Measurements from ENCODE around the gene RNF141. TPM values are rescaled to one million over a fixed set of nuclear protein-coding genes. Genes with fewer than 3 reads are reported as not detected.

Gene RNF141
- total RNA-seq, 1 experiment from 2014 or later: 28.4 TPM

GRCh38 chr11:10474551-10474950 is 66.4 kb downstream of the RNF141 start:
- intact Hi-C loops (cut with micrococcal nuclease): no loop called here
- ChIA-PET POLR2A (no interaction called here), CTCF (no interaction called here)
- no peaks in the 10 kb centered on the region for H3K36me3 Mint-ChIP-seq (ENCODE audit: insufficient read depth, unreplicated experiment)
- no peaks in the 10 kb centered on the region for H3K9me3 Mint-ChIP-seq (ENCODE audit: unreplicated experiment)
- no peak for DNase-seq (ENCODE audit: unreplicated experiment)
- BruUV-seq (replicated peaks): no TSS peak
- no peak overlapping the region for H3K27ac Mint-ChIP-seq (ENCODE audit: low read depth, unreplicated experiment)
- no peaks in the 10 kb centered on the region for H3K4me1 Mint-ChIP-seq (ENCODE audit: insufficient read depth, unreplicated experiment)
- no peaks in the 10 kb centered on the region for H3K27me3 Mint-ChIP-seq (ENCODE audit: insufficient read depth, unreplicated experiment)
- TF ChIP-seq CTCF (IDR thresholded peaks at IDR 0.05; ENCODE audit: unreplicated experiment): no peak
- no peak overlapping the region for H3K4me3 Mint-ChIP-seq (ENCODE audit: unreplicated experiment)

- POLR2A ChIA-PET: interaction anchor here (1.5 kb wide), 1 partner anchor 15 kb away, joined by 4 read pairs; no protein-coding TSS in a partner anchor
- no peak for DNase-seq (ENCODE audit: unreplicated experiment)
- no TSS peak for BruUV-seq (replicated peaks)
- Mint-ChIP-seq H3K27ac (ENCODE audit: low read depth, unreplicated experiment) (no peak overlapping the region), H3K27me3 (ENCODE audit: insufficient read depth, unreplicated experiment) (no peaks in the 10 kb centered on the region), H3K9me3 (ENCODE audit: unreplicated experiment) (no peaks in the 10 kb centered on the region), H3K4me3 (ENCODE audit: unreplicated experiment) (no peak overlapping the region), H3K36me3 (ENCODE audit: insufficient read depth, unreplicated experiment) (no peaks in the 10 kb centered on the region), H3K4me1 (ENCODE audit: insufficient read depth, unreplicated experiment) (no peaks in the 10 kb centered on the region)
- intact Hi-C loops (cut with micrococcal nuclease): no loop called here
- no peak for TF ChIP-seq CTCF (IDR thresholded peaks at IDR 0.05; ENCODE audit: unreplicated experiment)
- CTCF ChIA-PET: interaction anchor here (0.5 kb wide), 1 partner anchor 27 kb away, joined by 3 read pairs; no protein-coding TSS in a partner anchor
Measured at GRCh38 chr11:10473371-10473770, 67.6 kb downstream of the RNF141 start.

GRCh38 chr11:10462746-10463300 is 78.2 kb downstream of the RNF141 start:
- Mint-ChIP-seq H3K4me1 (ENCODE audit: insufficient read depth, unreplicated experiment) (no peaks in the 10 kb centered on the region), H3K4me3 (ENCODE audit: unreplicated experiment) (no peak overlapping the region), H3K9me3 (ENCODE audit: unreplicated experiment) (no peaks in the 10 kb centered on the region), H3K27ac (ENCODE audit: low read depth, unreplicated experiment) (no peak overlapping the region), H3K27me3 (ENCODE audit: insufficient read depth, unreplicated experiment) (no peaks in the 10 kb centered on the region), H3K36me3 (ENCODE audit: insufficient read depth, unreplicated experiment) (peaks cover 6% of the 10 kb centered on the region)
- no peak for DNase-seq (ENCODE audit: unreplicated experiment)
- POLR2A ChIA-PET: no interaction called here
- intact Hi-C loops (cut with micrococcal nuclease): no loop called here
- CTCF ChIA-PET: interaction anchor here (0.6 to 0.7 kb wide), 2 partner anchors 51 to 79 kb away, joined by 3 read pairs; no protein-coding TSS in a partner anchor
- no TSS peak for BruUV-seq (replicated peaks)
- no peak for TF ChIP-seq CTCF (IDR thresholded peaks at IDR 0.05; ENCODE audit: unreplicated experiment)

Other genes with a start within 250 kb of the RNF141 start
- 28.3 and 28.7 TPM in 2 replicates for gene SBF2, start 247.0 kb downstream of the RNF141 start, total RNA-seq (2022)
- gene ADM, start 236.1 kb downstream of the RNF141 start, total RNA-seq (2022): 8.7 and 10.6 TPM in 2 replicates
- 5.0 and 5.4 TPM in 2 replicates for gene AMPD3, start 85.9 kb downstream of the RNF141 start, total RNA-seq (2022)
- gene LYVE1, start 27.5 kb upstream of the RNF141 start, total RNA-seq (2022): not detected in 2 replicates
- 0.07 TPM in 1 of 2 replicates, not detected in the other for gene IRAG1, start 152.6 kb upstream of the RNF141 start, total RNA-seq (2022)
- 25.8 and 28.8 TPM in 2 replicates for gene CTR9, start 210.1 kb upstream of the RNF141 start, total RNA-seq (2022)